Islet of Langerhans (tissue), 1 donor: ENCODE measurements around the gene KRTAP1-1.
"Not testable (repeated sequence)": the region's sequence is repeated elsewhere in the genome, so short reads cannot be mapped to it uniquely, and the experiment has no call there.

ENCODE experiments used
- FAIRE-seq: peaks from one replicate; lab custom pipeline; 2011; peaks lifted over from hg19 to GRCh38; lab: Jason Lieb, UNC

The KRTAP1-1 gene

GRCh38 chr17:41055130-41055529 is 13.9 kb upstream of the KRTAP1-1 start, which contains the start of gene KRTAP2-2:
Gene KRTAP2-2, minus strand, starts transcription at chr17:41055230. Its CDS starts 19 bp downstream, at chr17:41055211.
- FAIRE-seq: not testable (repeated sequence)

DNA sequence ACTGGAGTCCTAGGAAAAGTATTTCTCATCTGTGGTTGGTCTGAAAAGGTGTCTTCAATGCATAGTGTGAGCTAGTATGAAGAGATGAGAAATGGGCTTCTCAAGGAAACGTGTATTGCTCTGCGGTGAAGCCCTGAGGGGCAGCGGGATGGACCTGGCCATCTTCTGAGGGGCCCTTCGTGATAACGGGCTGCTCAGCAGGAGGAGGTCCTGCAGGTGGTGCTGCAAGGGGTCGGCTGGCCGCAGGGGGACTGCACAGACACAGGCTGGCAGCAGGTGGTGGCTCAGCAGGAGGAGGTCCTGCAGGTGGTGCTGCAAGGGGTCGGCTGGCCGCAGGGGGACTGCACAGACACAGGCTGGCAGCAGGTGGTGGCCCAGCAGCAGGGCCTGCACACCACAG is 13.3 kb upstream of the KRTAP1-1 start:
- FAIRE-seq: not testable (repeated sequence)

- FAIRE-seq: no peak
Measured at GRCh38 chr17:41054025-41054424, 12.8 kb upstream of the KRTAP1-1 start.

DNA sequence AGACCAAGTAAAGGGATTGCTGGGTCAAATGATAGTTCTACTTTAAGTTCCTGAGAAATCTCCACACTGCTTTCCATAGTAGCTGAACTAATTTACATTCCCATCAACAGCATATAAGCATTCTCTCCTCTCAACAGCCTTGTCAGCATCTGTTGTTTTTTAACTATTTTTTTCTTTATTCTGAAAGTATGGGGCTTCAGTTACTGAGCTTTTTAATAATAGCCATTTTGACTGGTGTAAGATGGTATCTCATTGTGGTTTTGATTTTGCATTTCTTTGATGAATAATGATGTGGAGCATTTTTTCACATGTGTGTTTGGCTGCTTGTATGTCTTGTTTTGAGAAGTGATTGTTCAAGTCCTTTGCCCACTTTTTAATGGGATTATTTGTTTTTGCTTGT is 11.3 kb upstream of the KRTAP1-1 start:
- no peak for FAIRE-seq

DNA sequence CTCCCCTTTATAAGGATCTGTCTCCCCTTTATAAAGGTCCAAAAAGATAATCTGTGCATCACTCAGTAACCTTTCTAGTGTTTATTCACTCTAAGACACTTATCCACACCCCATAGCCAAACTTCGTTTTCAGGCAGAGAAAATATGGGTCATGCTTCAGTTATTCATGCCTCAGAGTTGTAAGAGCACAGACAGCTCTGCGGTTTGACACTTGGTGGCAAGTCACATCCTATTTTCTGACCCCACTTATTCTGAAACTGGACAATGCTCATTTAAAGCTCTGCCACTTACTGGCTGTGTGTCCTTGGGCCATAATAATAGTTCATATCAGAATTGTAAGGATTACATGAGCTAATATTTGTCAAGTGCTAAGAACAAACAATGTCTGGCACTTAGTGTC is 7.9 kb upstream of the KRTAP1-1 start:
- FAIRE-seq: no peak

- FAIRE-seq: no peak
Measured at GRCh38 chr17:41048441-41048840, 7.2 kb upstream of the KRTAP1-1 start.

DNA sequence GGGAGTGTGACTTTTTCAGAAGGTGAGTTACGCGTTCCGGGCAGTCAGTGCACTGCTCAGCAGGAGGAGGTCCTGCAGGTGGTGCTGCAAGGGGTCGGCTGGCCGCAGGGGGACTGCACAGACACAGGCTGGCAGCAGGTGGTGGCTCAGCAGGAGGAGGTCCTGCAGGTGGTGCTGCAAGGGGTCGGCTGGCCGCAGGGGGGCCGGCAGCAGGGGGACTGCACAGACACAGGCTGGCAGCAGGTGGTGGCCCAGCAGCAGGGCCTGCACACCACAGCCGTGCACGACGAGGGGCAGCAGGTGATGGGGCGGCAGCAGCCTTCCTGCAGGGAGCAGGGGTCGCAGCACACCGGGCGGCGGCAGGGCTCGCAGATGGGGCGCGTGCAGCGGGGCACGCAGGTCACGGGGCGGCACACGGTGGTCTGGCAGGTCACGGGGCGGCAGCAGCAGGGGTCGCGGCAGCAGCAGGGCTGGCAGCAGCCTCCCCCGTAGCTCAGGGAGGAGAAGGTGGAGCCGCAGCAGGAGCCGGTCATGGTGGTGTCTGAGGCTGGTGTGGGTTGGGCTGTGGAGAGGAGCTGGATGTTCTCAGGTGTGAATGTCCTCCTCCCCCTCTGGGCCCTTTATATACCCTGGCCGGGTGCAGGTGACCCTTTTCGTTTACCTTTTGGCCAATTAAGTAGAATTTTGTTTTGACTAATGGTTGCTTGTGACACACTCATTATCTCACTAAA is 5.7 kb upstream of the KRTAP1-1 start, which contains the start of gene KRTAP2-1:
Gene KRTAP2-1, minus strand, starts transcription at position 582 of the 731 bp plus-strand sequence. Its CDS starts 49 bp downstream, at position 533.
- not testable (repeated sequence) for FAIRE-seq

GRCh38 chr17:41042953-41043352 is 1.7 kb upstream of the KRTAP1-1 start:
- no peak for FAIRE-seq

- FAIRE-seq: no peak
Measured at GRCh38 chr17:41037853-41038350, 3.3 kb downstream of the KRTAP1-1 start.

DNA sequence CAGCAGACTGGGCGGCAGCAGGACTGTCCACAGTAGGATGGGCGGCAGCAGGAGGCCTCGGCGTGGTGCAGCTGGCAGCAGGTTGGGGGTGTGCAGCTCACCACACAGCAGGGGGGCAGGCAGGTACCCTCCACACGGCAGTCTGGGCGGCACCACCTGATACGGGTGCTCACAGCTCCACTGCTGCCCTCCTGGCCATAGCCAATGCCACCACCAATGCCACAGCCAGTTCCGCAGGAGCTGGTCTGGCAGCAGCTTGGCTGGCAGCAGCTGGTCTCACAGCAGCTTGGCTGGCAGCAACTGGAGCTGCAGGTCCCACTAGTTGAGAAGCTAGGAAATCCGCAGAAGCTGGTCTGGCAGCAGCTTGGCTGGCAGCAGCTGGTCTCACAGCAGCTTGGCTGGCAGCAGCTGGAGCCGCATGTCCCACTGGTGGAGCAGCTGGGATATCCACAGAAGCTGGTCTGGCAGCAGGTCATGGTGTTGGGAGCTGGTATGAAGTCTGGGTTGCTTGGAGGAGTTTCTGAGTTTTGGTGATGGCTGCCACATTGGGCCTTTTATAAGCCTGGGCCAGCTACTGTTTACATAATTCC is 6.8 kb downstream of the KRTAP1-1 start, which contains the start of gene KRTAP1-3:
Gene KRTAP1-3, minus strand, starts transcription at position 529 of the 590 bp plus-strand sequence. Its CDS starts 53 bp downstream, at position 476.
- not testable (repeated sequence) for FAIRE-seq

- FAIRE-seq: no peak
Measured at GRCh38 chr17:41029633-41030245, 11.5 kb downstream of the KRTAP1-1 start, which contains the start of gene KRTAP1-4. Gene KRTAP1-4, minus strand, starts transcription at chr17:41030195. Its CDS starts 117 bp downstream, at chr17:41030078.

DNA sequence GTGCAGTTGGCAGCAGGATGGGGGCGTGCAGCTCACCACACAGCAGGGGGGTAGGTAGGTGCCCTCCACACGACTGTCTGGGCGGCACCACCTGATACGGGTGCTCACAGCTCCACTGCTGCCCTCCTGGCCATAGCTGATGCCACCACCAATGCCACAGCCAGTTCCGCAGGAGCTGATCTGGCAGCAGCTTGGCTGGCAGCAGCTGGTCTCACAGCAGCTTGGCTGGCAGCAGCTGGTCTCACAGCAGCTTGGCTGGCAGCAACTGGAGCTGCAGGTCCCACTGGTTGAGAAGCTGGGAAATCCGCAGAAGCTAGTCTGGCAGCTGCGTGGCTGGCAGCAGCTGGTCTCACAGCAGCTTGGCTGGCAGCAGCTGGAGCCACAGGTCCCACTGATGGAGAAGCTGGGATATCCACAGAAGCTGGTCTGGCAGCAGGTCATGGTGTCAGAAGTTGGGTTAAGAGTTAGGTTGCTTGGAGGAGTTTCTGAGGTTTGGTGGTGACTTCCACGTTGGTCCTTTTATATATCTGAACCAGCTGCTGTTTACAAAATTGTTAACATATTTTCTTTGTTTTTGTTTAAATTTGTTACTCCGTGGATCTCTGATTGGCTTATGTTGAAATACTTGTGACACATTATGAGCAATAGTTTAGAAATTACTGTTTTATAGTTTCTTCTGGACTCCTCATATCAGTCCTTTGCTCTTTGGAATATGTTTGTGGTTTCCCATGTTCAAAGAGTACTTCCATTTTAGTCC is 14.4 kb downstream of the KRTAP1-1 start, which contains the start of gene KRTAP1-5:
Gene KRTAP1-5, minus strand, starts transcription at position 494 of the 757 bp plus-strand sequence. Its CDS starts 53 bp downstream, at position 441.
- no peak for FAIRE-seq

DNA sequence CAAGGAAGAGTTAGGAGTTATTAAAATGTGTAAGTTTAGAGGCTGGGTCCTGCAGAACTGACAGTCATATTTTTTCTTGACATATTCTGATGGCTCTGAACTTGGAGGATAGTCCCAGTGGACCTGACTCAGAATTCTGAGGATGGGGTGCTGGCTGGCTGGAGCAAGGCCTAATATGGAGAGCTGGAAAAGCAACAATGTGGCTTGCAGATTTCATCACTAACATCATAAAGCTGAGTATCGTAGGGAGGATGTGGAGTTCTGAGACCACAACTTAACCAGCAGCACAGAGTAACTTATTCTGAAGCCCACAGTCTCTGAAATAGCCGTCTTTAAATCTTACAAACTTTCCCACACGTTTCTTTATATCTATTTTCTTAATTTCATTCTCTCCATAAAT is 16.6 kb downstream of the KRTAP1-1 start:
- no peak for FAIRE-seq

- FAIRE-seq: no peak
Measured at GRCh38 chr17:41020336-41020735, 20.9 kb downstream of the KRTAP1-1 start.

GRCh38 chr17:41019415-41019814 is 21.8 kb downstream of the KRTAP1-1 start:
- no peak for FAIRE-seq

DNA sequence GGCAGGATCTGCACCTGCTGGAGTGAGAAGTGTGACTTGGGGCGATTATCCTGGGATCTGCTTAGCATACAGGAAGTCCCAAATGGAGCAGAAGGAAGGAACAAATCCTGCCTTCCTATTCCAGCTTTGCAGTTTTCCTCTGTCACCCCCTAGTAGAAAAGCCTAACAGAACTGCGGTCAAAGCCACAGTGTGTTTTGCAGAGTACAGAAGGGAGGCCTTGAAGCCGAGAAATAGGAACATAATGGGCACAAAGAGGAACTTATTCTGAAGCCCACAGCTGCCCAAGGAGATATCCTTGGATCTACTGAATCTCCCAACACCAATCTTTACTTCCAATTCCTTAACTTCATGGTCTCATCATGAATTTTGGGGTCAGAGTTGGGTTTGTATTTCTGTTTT is 22.7 kb downstream of the KRTAP1-1 start:
- FAIRE-seq: no peak

DNA sequence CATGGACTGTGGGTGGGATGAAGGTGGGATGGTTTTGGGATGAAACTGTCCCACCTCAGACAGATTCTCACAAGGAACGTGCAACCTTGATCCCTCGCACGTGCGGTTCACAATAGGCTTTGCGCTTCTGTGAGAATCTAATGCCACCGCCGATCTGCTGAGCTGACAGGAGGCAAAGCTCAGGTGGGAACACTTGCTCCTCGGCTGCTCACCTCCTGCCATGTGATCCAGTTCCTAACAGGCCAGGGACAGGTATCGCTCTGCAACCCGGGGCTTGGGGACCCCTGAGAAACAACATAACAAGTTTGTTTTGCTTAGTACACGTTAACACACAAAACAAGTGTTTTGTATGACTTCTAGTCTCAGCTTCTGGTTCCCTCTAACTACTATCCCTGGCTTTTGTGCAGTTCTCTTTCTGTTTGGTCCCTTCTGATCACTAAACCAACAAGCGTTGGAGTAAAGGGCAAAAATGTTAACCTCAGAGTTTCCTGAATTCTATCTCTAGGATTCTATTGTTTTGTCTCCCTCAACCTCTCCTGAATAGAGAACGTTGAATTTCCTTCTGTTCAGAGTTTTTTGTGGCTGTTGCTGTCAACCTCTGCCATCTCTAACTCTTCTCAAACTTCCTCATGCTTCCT is 24.6 kb downstream of the KRTAP1-1 start:
- FAIRE-seq: no peak

- FAIRE-seq: no peak
Measured at GRCh38 chr17:41015454-41015853, 25.8 kb downstream of the KRTAP1-1 start.

GRCh38 chr17:41013606-41014005 is 27.6 kb downstream of the KRTAP1-1 start:
- FAIRE-seq: no peak

- no peak for FAIRE-seq
Measured at GRCh38 chr17:41013181-41013580, 28.1 kb downstream of the KRTAP1-1 start.
